HEK293 (cell line): ENCODE data around the gene LRRC51.

Experiments
- CTCF ChIA-PET: fragments of 350-600 bp; formaldehyde crosslinking; extraction: SDS; loops from one replicate; lab custom pipeline; 2021; ENCODE audit warnings: antibody characterized with exemption; lab: Yijun Ruan, JAX
- POLR2A ChIA-PET: fragments of 300-600 bp; formaldehyde crosslinking; extraction: SDS; loops from one replicate; lab custom pipeline; 2020; ENCODE audit warnings: antibody characterized with exemption, inconsistent platforms; lab: Yijun Ruan, JAX
- H3K27ac ChIP-seq: fragments of 200-500 bp; sonication (Bioruptor generic); 2 replicates; pipeline ENCODE4 v1.5.1; 2014; ENCODE audit warnings: low read depth, low read length, control low read depth, inconsistent platforms; ENCODE audit errors: extremely low read depth
- H3K36me3 ChIP-seq, 2 experiments: fragments of 200-500 bp in 1 of 2; sonication (Bioruptor generic) in 1 of 2; 1 replicate in 1 of 2; 2 replicates in 1 of 2; pipeline ENCODE4 v1.5.1; 2014 to 2017; ENCODE audit warnings: inconsistent platforms in 2 of 2, low read length in 2 of 2; ENCODE audit not compliant: control insufficient read depth in 2 of 2, insufficient read depth in 1 of 2
- H3K4me1 ChIP-seq: fragments of 200-500 bp; sonication (Bioruptor generic); 2 replicates; pipeline ENCODE4 v1.5.1; 2014; ENCODE audit warnings: mild to moderate bottlenecking, low read length, inconsistent platforms; ENCODE audit not compliant: control insufficient read depth, insufficient read depth
- H3K4me3 ChIP-seq: 2 replicates; pipeline ENCODE4 v1.5.1; 2011; ENCODE audit warnings: low read depth, mild to moderate bottlenecking, control low read depth, low read length, moderate library complexity
- H3K9me3 ChIP-seq: fragments of 200-500 bp; sonication (Bioruptor generic); 2 replicates; pipeline ENCODE4 v1.5.1; 2014; ENCODE audit warnings: low read depth, low read length, inconsistent platforms; ENCODE audit not compliant: control insufficient read depth, insufficient read depth
- BCL11B ChIP-seq: fragments of 450-650 bp; formaldehyde crosslinking; IDR thresholded peaks from 2 replicates; pipeline ENCODE4 v1.5.1; 2016; ENCODE audit warnings: low read depth, missing biosample characterization, missing genetic modification characterization
- GLI4 ChIP-seq: fragments of 450-650 bp; formaldehyde crosslinking; IDR thresholded peaks from 2 replicates; pipeline ENCODE4 v1.5.1; 2016; ENCODE audit warnings: missing biosample characterization, missing genetic modification characterization
- HOXC10 ChIP-seq: sonication (generic); formaldehyde crosslinking; IDR thresholded peaks from 2 replicates; pipeline ENCODE4 v1.8.1; 2023; ENCODE audit warnings: mild to moderate bottlenecking, missing genetic modification reagents
- SP7 ChIP-seq: fragments of 450-650 bp; formaldehyde crosslinking; IDR thresholded peaks from 2 replicates; pipeline ENCODE4 v1.5.1; 2016; ENCODE audit warnings: missing biosample characterization, missing genetic modification characterization
- ZNF138 ChIP-seq: fragments of 450-650 bp; formaldehyde crosslinking; IDR thresholded peaks from 2 replicates; pipeline ENCODE4 v1.5.1; 2016; ENCODE audit warnings: missing biosample characterization, missing genetic modification characterization, borderline replicate concordance
- ZNF146 ChIP-seq: fragments of 450-650 bp; formaldehyde crosslinking; IDR thresholded peaks from 2 replicates; pipeline ENCODE4 v1.5.1; 2016; ENCODE audit warnings: missing biosample characterization, missing genetic modification characterization
- ZNF391 ChIP-seq: fragments of 450-650 bp; formaldehyde crosslinking; IDR thresholded peaks from 2 replicates; pipeline ENCODE4 v1.5.1; 2016; ENCODE audit warnings: low read depth, missing biosample characterization, missing genetic modification characterization, borderline replicate concordance
- ZNF404 ChIP-seq: fragments of 450-650 bp; formaldehyde crosslinking; IDR thresholded peaks from 2 replicates; pipeline ENCODE4 v1.5.1; 2017; ENCODE audit warnings: missing biosample characterization, missing genetic modification characterization
- ZNF473 ChIP-seq: fragments of 450-650 bp; formaldehyde crosslinking; IDR thresholded peaks from 2 replicates; pipeline ENCODE4 v1.5.1; 2017; ENCODE audit warnings: missing biosample characterization, missing genetic modification characterization
- ZNF610 ChIP-seq: fragments of 450-650 bp; formaldehyde crosslinking; IDR thresholded peaks from 2 replicates; pipeline ENCODE4 v1.5.1; 2016; ENCODE audit warnings: missing biosample characterization, missing genetic modification characterization, borderline replicate concordance
- ZNF830 ChIP-seq: fragments of 450-650 bp; IDR thresholded peaks from 2 replicates; pipeline ENCODE4 v1.5.0; 2018; ENCODE audit warnings: missing biosample characterization, missing genetic modification characterization, low read depth, mild to moderate bottlenecking, moderate library complexity
- ZNF837 ChIP-seq: fragments of 450-650 bp; formaldehyde crosslinking; IDR thresholded peaks from 2 replicates; pipeline ENCODE4 v1.5.1; 2016; ENCODE audit warnings: missing biosample characterization, missing genetic modification characterization
- TF ChIP-seq, protein P1 (sequence below): fragments of 450-650 bp; formaldehyde crosslinking; IDR thresholded peaks from 2 replicates; pipeline ENCODE4 v1.5.1; 2016; ENCODE audit warnings: missing biosample characterization, missing genetic modification characterization, borderline replicate concordance
- TF ChIP-seq, protein P2 (sequence below): fragments of 450-650 bp; formaldehyde crosslinking; IDR thresholded peaks from 2 replicates; pipeline ENCODE4 v1.5.1; 2016; ENCODE audit warnings: missing biosample characterization, missing genetic modification characterization
- TF ChIP-seq, protein P3 (sequence below): fragments of 450-650 bp; formaldehyde crosslinking; optimal IDR thresholded peaks from 2 replicates; pipeline ENCODE3; 2016; ENCODE audit warnings: missing biosample characterization, mild to moderate bottlenecking, missing genetic modification characterization
- TF ChIP-seq, protein P4 (sequence below): sonication (generic); formaldehyde crosslinking; IDR thresholded peaks from 2 replicates; pipeline ENCODE4 v1.8.1; 2022; ENCODE audit warnings: mild to moderate bottlenecking, moderate library complexity, missing genetic modification reagents

LRRC51 gene

DNA sequence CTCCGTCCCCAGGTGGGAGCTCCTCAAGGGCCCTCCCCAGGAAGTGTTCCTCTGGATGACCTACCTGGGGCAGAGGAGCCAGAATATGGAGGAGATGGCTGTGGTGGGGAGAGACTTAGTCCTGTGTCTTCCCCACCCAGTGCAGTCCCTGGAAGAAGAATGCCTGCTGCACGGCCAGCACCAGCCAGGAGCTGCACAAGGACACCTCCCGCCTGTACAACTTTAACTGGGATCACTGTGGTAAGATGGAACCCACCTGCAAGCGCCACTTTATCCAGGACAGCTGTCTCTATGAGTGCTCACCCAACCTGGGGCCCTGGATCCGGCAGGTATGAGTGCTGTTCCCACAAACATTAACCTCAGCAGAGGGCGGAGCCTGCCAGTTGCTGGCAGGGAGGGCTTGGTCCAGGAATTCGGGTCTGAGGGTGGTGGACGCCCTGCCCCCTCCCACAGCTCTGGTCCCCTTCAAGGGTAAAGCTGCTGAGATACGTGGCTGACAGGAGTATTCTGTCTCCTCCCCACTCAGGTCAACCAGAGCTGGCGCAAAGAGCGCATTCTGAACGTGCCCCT is 58.3 kb downstream of the LRRC51 start:
- H3K4me3 ChIP-seq = no peak overlapping the region
- no peak overlapping the region for H3K27ac ChIP-seq
- POLR2A ChIA-PET = no interaction called here
- CTCF ChIA-PET = no interaction called here
- TF ChIP-seq, protein P1, sequence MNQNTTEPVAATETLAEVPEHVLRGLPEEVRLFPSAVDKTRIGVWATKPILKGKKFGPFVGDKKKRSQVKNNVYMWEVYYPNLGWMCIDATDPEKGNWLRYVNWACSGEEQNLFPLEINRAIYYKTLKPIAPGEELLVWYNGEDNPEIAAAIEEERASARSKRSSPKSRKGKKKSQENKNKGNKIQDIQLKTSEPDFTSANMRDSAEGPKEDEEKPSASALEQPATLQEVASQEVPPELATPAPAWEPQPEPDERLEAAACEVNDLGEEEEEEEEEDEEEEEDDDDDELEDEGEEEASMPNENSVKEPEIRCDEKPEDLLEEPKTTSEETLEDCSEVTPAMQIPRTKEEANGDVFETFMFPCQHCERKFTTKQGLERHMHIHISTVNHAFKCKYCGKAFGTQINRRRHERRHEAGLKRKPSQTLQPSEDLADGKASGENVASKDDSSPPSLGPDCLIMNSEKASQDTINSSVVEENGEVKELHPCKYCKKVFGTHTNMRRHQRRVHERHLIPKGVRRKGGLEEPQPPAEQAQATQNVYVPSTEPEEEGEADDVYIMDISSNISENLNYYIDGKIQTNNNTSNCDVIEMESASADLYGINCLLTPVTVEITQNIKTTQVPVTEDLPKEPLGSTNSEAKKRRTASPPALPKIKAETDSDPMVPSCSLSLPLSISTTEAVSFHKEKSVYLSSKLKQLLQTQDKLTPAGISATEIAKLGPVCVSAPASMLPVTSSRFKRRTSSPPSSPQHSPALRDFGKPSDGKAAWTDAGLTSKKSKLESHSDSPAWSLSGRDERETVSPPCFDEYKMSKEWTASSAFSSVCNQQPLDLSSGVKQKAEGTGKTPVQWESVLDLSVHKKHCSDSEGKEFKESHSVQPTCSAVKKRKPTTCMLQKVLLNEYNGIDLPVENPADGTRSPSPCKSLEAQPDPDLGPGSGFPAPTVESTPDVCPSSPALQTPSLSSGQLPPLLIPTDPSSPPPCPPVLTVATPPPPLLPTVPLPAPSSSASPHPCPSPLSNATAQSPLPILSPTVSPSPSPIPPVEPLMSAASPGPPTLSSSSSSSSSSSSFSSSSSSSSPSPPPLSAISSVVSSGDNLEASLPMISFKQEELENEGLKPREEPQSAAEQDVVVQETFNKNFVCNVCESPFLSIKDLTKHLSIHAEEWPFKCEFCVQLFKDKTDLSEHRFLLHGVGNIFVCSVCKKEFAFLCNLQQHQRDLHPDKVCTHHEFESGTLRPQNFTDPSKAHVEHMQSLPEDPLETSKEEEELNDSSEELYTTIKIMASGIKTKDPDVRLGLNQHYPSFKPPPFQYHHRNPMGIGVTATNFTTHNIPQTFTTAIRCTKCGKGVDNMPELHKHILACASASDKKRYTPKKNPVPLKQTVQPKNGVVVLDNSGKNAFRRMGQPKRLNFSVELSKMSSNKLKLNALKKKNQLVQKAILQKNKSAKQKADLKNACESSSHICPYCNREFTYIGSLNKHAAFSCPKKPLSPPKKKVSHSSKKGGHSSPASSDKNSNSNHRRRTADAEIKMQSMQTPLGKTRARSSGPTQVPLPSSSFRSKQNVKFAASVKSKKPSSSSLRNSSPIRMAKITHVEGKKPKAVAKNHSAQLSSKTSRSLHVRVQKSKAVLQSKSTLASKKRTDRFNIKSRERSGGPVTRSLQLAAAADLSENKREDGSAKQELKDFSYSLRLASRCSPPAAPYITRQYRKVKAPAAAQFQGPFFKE (tag by site-specific recombination) = no peak
- TF ChIP-seq ZNF610 (tag by site-specific recombination) (no peak), ZNF391 (no peak), SP7 (tag by site-specific recombination) (no peak), GLI4 (tag by site-specific recombination) (no peak), BCL11B (no peak), ZNF837 (tag by site-specific recombination) (no peak), ZNF404 (tag by site-specific recombination) (no peak)
- TF ChIP-seq, protein P2, sequence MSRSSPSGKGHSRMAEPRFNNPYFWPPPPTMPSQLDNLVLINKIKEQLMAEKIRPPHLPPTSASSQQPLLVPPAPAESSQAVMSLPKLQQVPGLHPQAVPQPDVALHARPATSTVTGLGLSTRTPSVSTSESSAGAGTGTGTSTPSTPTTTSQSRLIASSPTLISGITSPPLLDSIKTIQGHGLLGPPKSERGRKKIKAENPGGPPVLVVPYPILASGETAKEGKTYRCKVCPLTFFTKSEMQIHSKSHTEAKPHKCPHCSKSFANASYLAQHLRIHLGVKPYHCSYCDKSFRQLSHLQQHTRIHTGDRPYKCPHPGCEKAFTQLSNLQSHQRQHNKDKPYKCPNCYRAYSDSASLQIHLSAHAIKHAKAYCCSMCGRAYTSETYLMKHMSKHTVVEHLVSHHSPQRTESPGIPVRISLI = no peak
- TF ChIP-seq, protein P3, sequence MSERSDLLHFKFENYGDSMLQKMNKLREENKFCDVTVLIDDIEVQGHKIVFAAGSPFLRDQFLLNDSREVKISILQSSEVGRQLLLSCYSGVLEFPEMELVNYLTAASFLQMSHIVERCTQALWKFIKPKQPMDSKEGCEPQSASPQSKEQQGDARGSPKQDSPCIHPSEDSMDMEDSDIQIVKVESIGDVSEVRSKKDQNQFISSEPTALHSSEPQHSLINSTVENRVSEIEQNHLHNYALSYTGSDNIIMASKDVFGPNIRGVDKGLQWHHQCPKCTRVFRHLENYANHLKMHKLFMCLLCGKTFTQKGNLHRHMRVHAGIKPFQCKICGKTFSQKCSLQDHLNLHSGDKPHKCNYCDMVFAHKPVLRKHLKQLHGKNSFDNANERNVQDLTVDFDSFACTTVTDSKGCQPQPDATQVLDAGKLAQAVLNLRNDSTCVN (tag by site-specific recombination) = no peak
- no peaks in the 10 kb centered on the region for H3K9me3 ChIP-seq
- no peaks in the 10 kb centered on the region for H3K36me3 ChIP-seq
- no peaks in the 10 kb centered on the region for H3K4me1 ChIP-seq

DNA sequence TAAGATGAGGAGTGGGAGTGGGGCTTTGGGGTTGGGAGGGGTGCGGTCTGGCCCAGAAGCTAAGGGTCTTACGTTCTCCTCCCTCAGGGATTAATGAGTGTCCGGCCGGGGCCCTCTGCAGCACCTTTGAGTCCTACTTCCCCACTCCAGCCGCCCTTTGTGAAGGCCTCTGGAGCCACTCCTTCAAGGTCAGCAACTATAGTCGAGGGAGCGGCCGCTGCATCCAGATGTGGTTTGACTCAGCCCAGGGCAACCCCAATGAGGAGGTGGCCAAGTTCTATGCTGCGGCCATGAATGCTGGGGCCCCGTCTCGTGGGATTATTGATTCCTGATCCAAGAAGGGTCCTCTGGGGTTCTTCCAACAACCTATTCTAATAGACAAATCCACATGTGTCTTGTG is 58.9 kb downstream of the LRRC51 start:
- H3K4me1 ChIP-seq = no peaks in the 10 kb centered on the region
- H3K27ac ChIP-seq = no peak overlapping the region
- H3K9me3 ChIP-seq = no peaks in the 10 kb centered on the region
- H3K36me3 ChIP-seq = no peaks in the 10 kb centered on the region
- ChIA-PET CTCF (interaction anchor here (0.6 to 2.7 kb wide), 2 partner anchors 114 to 148 kb away, joined by 3 to 11 read pairs; no protein-coding TSS in a partner anchor), POLR2A (no interaction called here)
- no peak overlapping the region for H3K4me3 ChIP-seq
- TF ChIP-seq ZNF138 (tag by site-specific recombination) (no peak), ZNF146 (no peak), HOXC10 (CRISPR knock-in tag) (no peak), ZNF473 (tag by site-specific recombination) (no peak), ZNF830 (tag by site-specific recombination) (no peak)
- TF ChIP-seq, protein P4, sequence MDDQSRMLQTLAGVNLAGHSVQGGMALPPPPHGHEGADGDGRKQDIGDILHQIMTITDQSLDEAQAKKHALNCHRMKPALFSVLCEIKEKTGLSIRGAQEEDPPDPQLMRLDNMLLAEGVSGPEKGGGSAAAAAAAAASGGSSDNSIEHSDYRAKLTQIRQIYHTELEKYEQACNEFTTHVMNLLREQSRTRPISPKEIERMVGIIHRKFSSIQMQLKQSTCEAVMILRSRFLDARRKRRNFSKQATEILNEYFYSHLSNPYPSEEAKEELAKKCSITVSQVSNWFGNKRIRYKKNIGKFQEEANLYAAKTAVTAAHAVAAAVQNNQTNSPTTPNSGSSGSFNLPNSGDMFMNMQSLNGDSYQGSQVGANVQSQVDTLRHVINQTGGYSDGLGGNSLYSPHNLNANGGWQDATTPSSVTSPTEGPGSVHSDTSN = no peak
- TF ChIP-seq, all 188 proteins: peak for 0
